ENCODE results near the gene GARIN1A.
"Not testable (repeated sequence)": the region's sequence is repeated elsewhere in the genome, so short reads cannot be mapped to it uniquely, and the experiment has no call there.

Gene GARIN1A

GRCh38 chr7:128671992-128672391 lies at the start of gene GARIN1A:
Gene GARIN1A, plus strand, starts transcription at chr7:128672292. Its CDS starts 106 bp downstream, at chr7:128672398.
- DNase-seq = no peak

- not testable (repeated sequence) for DNase-seq
Measured at GRCh38 chr7:128627124-128627523, 45.0 kb upstream of the GARIN1A start.

- DNase-seq = not testable (repeated sequence)
Measured at GRCh38 chr7:128633915-128634314, 38.2 kb upstream of the GARIN1A start.

- DNase-seq = not testable (repeated sequence)
Measured at GRCh38 chr7:128645206-128645605, 26.9 kb upstream of the GARIN1A start.

GRCh38 chr7:128645844-128646243 lies 26.2 kb upstream of the GARIN1A start:
- DNase-seq = not testable (repeated sequence)

GRCh38 chr7:128646877-128647276 lies 25.2 kb upstream of the GARIN1A start:
- DNase-seq = not testable (repeated sequence)

GRCh38 chr7:128651096-128651495 lies 21.0 kb upstream of the GARIN1A start:
- DNase-seq = not testable (repeated sequence)

GRCh38 chr7:128652606-128653005 lies 19.5 kb upstream of the GARIN1A start:
- not testable (repeated sequence) for DNase-seq

- DNase-seq = not testable (repeated sequence)
Measured at GRCh38 chr7:128653197-128653596, 18.9 kb upstream of the GARIN1A start.

- not testable (repeated sequence) for DNase-seq
Measured at GRCh38 chr7:128654080-128654479, 18.0 kb upstream of the GARIN1A start.

- DNase-seq = not testable (repeated sequence)
Measured at GRCh38 chr7:128654501-128654900, 17.6 kb upstream of the GARIN1A start.

- not testable (repeated sequence) for DNase-seq
Measured at GRCh38 chr7:128658428-128658827, 13.7 kb upstream of the GARIN1A start.

- no peak for DNase-seq
Measured at GRCh38 chr7:128660596-128660995, 11.5 kb upstream of the GARIN1A start.

- DNase-seq = no peak
Measured at GRCh38 chr7:128661446-128661845, 10.6 kb upstream of the GARIN1A start.

- no peak for DNase-seq
Measured at GRCh38 chr7:128662091-128662490, 10.0 kb upstream of the GARIN1A start.

GRCh38 chr7:128663223-128663622 lies 8.9 kb upstream of the GARIN1A start:
- DNase-seq = not testable (repeated sequence)

- DNase-seq = no peak
Measured at GRCh38 chr7:128665057-128665456, 7.0 kb upstream of the GARIN1A start.

- DNase-seq = no peak
Measured at GRCh38 chr7:128666200-128666599, 5.9 kb upstream of the GARIN1A start.

GRCh38 chr7:128672927-128673517 lies 930 bp downstream of the GARIN1A start:
- DNase-seq = no peak

GRCh38 chr7:128673571-128673970 lies 1.5 kb downstream of the GARIN1A start:
- DNase-seq = no peak

- no peak for DNase-seq
Measured at GRCh38 chr7:128676665-128677064, 4.6 kb downstream of the GARIN1A start.

GRCh38 chr7:128679920-128680319 lies 7.8 kb downstream of the GARIN1A start:
- no peak for DNase-seq

GRCh38 chr7:128681794-128682537 lies 9.9 kb downstream of the GARIN1A start:
- DNase-seq = no peak

GRCh38 chr7:128683270-128683669 lies 11.2 kb downstream of the GARIN1A start:
- not testable (repeated sequence) for DNase-seq

Data from activated T-cell treated with anti-CD3 and anti-CD28 coated beads for 4 hours (primary cell).